ENCODE results near the gene TMEM131L.

The TMEM131L gene

GRCh38 chr4:153623491-153623890 lies 157.3 kb downstream of the TMEM131L start:
- no peak for DNase-seq (ENCODE audit: low read depth)

GRCh38 chr4:153628796-153629315 lies 162.7 kb downstream of the TMEM131L start:
- no peak for DNase-seq (ENCODE audit: low read depth)

GRCh38 chr4:153629776-153630175 lies 163.6 kb downstream of the TMEM131L start:
- DNase-seq (ENCODE audit: low read depth): no peak

GRCh38 chr4:153634738-153635353 lies 168.7 kb downstream of the TMEM131L start:
- peak; percentile 45 for DNase-seq (ENCODE audit: low read depth)

GRCh38 chr4:153635846-153636245 lies 169.7 kb downstream of the TMEM131L start:
- DNase-seq (ENCODE audit: low read depth): no peak

- DNase-seq (ENCODE audit: low read depth): no peak
Measured at GRCh38 chr4:153637201-153637600, 171.0 kb downstream of the TMEM131L start.

- no peak for DNase-seq (ENCODE audit: low read depth)
Measured at GRCh38 chr4:153638011-153638410, 171.9 kb downstream of the TMEM131L start.

- no peak for DNase-seq (ENCODE audit: low read depth)
Measured at GRCh38 chr4:153638999-153639398, 172.8 kb downstream of the TMEM131L start.

GRCh38 chr4:153639833-153640802 lies 174.0 kb downstream of the TMEM131L start:
- DNase-seq (ENCODE audit: low read depth): no peak

GRCh38 chr4:153641532-153641931 lies 175.4 kb downstream of the TMEM131L start:
- DNase-seq (ENCODE audit: low read depth): no peak

GRCh38 chr4:153643406-153644383 lies 177.5 kb downstream of the TMEM131L start:
- peak; percentile 66 for DNase-seq (ENCODE audit: low read depth)

GRCh38 chr4:153645183-153645582 lies 179.0 kb downstream of the TMEM131L start:
- no peak for DNase-seq (ENCODE audit: low read depth)

- no peak for DNase-seq (ENCODE audit: low read depth)
Measured at GRCh38 chr4:153646261-153646660, 180.1 kb downstream of the TMEM131L start.

GRCh38 chr4:153646978-153647377 lies 180.8 kb downstream of the TMEM131L start:
- DNase-seq (ENCODE audit: low read depth): no peak

- no peak for DNase-seq (ENCODE audit: low read depth)
Measured at GRCh38 chr4:153647975-153648374, 181.8 kb downstream of the TMEM131L start.

- DNase-seq (ENCODE audit: low read depth): peak; percentile 27
Measured at GRCh38 chr4:153649572-153649991, 183.4 kb downstream of the TMEM131L start.

GRCh38 chr4:153651116-153651515 lies 185.0 kb downstream of the TMEM131L start:
- no peak for DNase-seq (ENCODE audit: low read depth)

GRCh38 chr4:153651587-153651986 lies 185.4 kb downstream of the TMEM131L start:
- DNase-seq (ENCODE audit: low read depth): no peak

GRCh38 chr4:153652051-153652784 lies 186.1 kb downstream of the TMEM131L start:
- no peak for DNase-seq (ENCODE audit: low read depth)

GRCh38 chr4:153655002-153655541 lies 188.9 kb downstream of the TMEM131L start:
- no peak for DNase-seq (ENCODE audit: low read depth)

- DNase-seq (ENCODE audit: low read depth): no peak
Measured at GRCh38 chr4:153655928-153656327, 189.8 kb downstream of the TMEM131L start.

Data from EH (cell line).